HG02852 (cell line): Measurements from ENCODE around the gene PPP1R3G.
"Not testable (repeated sequence)": the region's sequence is repeated elsewhere in the genome, so short reads cannot be mapped to it uniquely, and the experiment has no call there.

Source experiments
- ATAC-seq: cut with Tn5 transposase; IDR thresholded peaks from one replicate; pipeline ENCODE4 v1.9.1; 2021; ENCODE audit warnings: mild to moderate bottlenecking, moderate library complexity; ENCODE audit not compliant: unreplicated experiment

The PPP1R3G gene

DNA sequence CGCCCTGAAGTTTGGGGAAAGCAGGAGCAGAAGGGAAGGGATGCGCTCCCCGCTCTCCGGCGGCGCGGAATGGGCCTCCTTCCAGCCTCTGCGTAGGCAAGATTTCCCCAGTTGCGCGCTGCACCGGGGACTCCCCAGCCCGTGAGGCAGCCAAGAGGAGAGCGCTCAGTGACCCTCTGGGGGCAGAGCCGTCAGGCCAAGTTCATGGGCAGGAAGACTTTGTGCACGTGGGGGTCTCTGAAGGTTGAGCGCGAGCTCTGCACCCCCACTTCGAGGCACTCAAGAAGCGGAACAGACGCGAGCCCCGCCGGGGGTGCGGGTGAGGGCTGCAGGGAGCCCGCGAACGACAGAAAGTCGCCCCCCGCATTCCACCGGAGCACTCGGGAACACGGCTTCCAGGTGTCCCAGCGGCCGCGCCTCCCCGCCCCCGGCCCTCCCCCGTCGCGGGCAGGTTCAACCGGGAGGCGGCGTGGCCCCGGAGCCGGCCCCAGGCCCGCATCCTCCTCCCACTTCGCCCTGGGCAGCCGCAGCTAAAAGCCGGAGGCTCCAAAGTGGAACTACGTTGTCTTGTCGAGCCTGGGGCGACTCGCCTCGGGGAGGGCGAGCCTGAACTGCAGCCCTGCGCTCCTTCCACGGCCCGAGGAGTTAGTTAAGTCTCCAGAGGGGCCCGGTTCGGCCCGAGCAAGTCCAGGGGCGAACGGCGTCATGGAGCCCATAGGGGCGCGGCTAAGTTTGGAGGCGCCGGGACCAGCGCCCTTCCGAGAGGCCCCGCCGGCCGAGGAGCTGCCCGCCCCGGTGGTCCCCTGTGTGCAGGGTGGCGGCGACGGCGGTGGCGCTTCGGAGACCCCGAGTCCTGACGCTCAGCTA, at the start of gene PPP1R3G:
Gene PPP1R3G, plus strand, starts transcription at position 561 of the 867 bp plus-strand sequence. Its CDS starts 145 bp downstream, at position 706.
- peak; percentile 52 for ATAC-seq

DNA sequence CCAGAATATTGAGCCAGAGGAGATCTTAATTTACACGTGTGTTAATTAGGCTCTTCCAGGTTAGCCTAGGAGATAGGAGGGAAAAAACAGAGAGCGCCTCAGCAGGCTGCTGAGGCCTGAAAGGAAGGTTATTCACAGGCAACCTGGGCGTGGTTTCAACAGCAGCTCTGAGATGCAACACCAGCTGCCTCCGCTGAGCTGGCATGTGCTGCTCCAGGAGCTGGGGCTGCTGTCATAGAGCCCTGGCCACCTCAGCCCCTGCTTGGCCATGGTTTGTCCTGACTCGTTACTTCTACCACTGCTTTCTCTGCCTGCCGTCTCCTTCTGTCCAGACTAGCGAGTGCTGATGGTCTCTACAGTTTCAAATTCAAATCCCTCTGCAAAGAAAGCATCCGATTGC, 48.9 kb upstream of the PPP1R3G start:
- ATAC-seq: no peak

DNA sequence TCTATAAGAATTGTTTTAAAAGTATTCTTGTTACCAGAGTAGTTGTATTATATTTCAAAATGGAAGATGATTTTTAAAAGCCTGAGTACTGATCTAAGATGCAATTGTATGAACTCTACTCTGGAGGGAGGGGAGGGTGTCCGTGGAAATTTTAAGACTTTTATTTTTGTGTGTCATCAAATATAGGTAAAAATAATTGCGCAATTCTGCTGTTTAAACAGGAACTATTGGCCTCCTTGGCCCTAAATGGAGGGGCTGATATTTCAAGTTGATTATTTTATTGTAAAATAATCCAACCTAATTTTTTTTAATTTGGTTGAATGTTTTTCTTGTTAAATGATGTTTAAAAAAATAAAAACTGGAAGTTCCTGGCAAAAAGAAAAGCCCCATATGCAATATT, 43.2 kb upstream of the PPP1R3G start:
- ATAC-seq: no peak

DNA sequence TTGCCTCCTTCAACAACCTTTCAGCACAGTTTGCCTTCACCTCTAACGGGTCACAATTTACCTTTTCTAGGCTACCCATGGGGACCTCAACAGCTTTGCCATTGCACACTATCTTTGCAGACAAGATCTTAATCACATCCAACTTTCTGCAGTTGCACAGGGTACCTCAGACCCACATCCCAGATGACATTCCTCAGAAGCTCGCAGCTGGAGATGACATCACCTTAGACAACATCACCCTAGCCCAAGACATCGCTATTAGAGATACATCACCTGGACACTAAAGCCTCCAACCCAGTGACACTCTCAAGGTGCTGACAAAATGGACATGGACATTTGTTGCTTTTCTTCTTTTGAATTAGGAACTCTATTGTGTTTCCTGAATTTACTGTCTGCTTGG, 42.7 kb upstream of the PPP1R3G start:
- ATAC-seq: no peak

DNA sequence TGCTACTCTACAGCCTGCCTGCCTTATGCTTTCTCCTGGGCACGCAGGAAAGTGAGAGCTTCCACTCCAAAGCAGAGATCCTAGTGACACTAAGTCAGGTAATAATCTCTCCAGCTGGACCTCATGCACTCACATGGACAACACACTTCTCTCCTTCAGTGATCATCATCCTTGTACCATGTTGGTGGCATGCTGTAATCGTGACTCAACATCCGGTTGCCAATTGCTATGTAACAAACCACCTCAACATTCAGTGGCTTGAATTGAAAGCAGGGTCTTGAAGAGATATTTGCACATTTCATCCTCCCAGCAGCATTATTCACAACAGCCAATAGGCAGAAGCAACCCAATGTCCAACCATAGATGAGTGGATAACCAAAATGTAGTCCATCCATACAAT, 40.3 kb upstream of the PPP1R3G start:
- no peak for ATAC-seq

DNA sequence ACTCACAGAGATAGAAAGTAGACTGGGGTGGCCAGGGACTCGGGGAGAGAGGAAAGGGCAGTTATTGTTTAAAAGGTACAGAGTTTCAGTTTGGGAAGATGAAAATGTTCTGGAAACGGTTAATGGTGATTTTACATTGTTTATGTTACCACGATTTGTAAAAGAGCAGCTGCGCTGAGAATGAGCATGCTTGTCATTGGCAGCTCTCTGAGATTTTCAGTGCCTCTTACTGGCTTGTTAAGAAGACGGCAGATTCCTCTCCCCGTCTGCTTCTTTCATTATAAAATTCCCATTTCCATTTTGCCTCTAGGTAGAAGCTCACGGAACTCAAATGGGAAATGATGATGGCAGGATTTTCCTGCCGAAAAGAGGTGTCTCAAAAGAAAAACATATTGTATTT, 39.7 kb upstream of the PPP1R3G start:
- no peak for ATAC-seq

DNA sequence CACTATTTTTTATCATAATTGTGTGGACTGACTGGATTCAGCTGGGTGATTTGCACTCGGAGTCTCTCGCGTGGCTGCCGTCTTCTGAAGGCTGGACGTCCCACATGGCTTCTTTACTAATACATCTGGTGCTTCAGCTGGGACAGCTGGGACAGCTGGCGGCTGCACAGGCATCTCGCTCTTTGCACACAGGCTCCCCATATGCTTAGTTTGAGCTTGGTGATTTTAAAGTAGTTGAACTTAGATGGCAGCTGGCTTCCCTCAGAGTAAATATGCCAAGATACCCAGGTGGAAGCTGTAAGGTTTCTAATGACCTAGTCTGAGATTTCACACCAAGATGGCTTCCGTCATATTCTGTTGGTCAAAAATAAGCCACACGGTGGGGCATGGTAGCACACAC, 38.7 kb upstream of the PPP1R3G start:
- no peak for ATAC-seq

DNA sequence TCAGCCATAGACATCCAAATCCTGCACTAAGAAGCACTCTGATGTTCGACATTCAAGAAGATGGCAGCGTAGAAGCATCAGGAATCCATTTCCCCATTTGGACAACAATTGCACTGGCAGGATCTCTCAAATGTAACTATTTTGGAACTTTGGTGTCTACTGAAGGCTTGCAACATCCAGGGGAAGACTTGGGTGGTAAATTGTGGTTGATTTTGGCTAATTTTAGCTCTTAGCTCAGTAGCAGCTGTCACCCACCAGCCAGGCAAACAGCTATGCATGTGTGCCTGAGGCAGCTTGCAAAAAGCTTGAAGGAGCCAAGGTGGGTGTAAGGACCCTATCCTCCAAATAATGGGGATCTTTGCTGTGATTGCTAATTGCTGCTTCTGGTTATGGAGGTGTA, 35.1 kb upstream of the PPP1R3G start:
- no peak for ATAC-seq

DNA sequence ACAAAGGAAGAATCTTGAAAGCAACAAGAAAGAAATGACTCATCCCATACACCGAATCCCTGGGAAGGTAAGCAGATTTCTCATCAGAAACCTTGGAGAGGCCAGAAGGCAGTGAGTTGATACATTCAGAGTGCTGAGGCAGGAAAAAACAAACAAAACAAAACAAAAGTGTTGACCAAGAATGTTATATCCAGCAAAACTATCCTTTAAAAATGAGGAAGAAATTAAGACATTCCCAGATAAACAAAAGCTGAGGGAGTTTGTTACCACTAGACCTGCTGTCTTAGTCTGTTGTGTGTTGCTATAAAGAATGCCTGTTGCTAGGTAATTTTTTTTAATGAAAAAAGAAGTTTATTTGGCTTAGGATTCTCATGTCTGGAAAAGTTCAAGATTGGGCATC, 33.7 kb upstream of the PPP1R3G start:
- ATAC-seq: no peak

DNA sequence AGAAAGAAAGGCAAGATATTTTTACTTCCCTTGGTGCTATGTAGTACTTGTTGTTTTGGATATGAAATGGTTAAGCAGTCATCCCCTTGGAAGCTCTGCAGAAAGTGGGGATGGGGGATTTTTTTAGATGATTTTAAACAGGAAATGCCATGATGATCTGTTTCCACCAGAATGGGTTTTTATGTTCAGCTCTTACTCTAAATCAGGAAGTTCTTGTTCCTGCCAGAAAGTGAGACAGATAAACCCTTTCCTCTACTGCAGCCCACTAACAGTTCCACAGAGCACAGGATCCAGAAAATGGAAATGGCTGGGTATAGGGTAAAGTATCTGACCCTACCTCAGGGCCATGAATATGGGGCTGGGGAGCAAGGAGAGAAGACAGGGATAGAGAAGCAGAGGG, 32.1 kb upstream of the PPP1R3G start:
- no peak for ATAC-seq

DNA sequence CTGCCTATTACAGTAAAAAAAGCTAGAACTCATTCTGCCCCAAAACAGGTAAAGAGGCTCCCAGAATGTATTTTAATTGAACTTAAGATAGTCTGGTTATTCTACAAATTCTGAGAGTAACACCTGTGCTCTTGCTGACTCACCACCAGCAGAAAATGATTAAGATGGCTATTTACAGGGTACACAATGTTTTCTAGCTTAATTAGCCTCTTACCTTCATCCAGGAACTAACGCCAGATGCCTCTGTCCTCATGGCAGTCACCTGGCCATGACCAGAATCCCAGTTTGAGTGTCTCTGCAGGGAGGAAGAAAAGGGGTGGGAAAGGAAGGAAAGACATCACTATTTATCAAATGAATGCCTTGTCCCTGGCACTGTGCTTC, 31.3 kb upstream of the PPP1R3G start:
- ATAC-seq: no peak

DNA sequence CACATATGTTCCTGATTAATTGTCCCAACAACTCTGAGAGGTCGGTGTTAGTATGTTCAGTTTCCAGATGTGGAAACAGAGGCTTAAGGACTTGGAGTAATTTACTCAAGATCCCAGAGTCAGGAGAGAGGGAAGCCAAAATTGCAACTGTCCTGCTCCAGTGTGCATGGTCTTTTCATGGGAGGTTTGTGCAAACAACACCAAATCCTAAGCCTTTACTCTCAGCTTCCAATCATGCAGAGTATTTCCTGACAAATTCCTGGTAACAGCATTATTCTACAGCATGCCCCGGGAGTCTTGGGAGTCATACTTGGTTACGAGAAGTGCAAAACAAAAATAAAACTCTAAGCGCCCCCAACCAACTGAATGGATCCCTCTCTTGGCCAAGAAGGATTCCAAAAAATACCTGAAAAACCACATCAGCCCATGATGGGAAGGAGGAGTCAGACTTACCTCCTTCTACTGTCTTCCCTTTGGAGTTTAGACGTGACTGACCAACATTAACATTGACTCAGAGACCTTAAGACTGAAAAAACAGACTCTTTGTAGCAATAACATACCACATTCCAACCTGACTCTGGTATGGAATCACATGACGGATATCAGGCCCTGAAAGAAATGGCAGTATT, 30.8 kb upstream of the PPP1R3G start:
- no peak for ATAC-seq

DNA sequence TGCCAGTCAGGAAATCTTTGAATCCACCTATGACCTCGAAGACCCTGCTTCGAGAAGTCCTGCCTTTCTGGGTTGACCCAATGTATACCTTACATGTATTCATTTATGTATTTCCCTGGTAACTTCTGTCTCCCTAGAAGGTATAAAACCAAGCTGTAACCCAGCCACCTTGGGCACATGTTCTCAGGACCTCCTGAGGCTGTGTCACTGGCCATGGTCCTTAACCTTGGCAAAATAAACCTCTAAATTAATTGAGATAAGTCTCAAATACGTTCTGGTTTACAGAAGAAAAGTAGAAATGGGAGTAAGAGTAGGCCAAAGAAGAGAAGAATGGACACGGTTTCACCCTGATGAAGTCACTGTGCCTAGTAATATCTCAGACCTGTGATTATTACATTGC, 30.0 kb upstream of the PPP1R3G start:
- ATAC-seq: no peak

DNA sequence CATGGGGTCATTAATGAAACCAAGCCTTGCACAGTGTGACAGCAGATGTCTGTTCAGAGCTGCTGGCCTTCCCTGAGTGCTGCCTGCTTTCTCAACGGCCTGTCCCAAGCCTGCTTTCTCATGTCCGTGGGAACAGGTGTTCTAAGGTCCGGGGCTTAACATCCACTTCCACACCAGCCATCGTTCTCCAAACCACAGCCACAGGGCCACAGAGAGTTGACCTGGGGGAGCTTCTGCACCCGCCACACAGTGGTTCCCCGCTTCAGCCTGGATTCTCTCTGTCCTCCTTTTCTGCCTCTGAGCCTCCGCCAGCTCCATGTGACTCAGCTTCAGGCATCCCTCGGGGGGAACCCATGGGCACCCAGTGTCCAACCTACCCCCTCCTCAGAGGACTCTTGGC, 26.9 kb upstream of the PPP1R3G start:
- no peak for ATAC-seq

DNA sequence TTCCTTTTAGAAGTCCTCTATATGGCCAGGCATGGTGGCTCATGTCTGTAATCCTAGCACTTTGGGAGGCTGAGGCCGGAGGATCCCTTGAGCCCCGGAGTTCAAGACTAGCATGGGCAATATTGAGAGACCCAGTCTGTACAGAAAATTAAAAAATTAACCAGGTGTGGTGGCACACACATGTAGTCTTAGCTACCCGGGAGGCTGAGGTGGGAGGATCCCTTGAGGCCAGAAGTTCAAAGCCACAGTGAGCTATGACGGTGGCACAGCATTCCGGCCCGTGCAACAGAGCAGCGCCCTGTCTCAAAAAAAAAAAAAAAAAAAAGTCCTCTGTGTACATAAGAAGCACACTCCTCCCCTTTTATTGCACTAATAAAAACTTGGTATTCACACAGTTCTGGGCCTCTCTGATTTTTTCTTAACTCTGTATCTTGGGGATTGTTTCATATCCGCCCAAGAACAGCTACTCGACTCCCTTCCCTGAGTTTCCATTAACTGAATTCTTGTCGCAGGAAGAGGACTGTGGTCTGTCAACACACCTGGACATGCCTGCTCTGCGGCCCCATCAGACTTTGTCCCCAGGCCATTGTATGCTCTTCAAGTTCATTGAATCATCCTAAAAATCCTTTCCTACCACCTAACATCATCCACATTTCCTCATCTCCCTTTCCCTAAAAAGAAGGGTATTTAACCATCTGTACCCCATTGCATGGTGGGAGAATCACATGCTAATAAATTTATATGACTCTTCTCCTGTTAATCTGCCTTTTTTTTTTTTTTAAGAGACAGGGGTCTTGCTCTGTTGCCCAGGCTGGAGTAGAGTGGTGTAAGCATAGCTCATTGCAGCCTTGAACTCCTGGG, 25.9 kb upstream of the PPP1R3G start:
- ATAC-seq: no peak

DNA sequence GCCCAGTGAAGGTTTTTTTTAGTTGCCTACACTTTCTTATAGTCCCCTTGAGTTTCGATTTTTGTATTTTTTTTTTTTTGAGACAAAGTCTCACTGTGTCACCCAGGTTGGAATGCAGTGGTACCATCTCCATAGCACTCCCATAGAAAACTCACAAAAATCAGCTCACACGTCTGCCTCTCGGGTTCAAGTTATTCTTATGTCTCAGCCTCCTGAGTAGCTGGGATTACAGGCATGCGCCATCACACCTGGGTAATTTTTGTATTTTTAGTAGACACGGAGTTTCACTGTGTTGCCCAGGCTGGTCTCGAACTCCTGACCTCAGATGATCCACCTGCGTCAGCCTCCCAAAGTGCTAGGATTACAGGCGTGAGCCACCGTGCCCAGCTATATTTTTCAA, 24.7 kb upstream of the PPP1R3G start:
- ATAC-seq: not testable (repeated sequence)

DNA sequence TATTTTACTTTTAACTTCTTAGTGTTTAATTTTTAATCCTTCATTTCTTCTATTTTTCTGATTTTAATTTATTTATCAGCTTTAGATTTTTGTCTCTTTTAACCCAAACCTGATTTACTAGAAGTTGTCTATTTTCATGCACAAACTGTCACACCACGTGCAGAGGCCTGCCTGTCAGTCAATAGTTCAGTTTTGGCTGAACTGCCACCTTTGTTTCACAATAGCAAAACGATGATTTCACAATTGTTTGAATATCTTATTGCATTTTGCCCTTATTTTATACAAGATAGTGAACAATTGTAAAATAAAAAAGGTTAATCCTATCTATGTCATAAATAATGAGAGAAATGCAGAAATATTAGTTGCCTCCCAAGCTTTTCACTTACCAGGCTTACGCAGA, 24.0 kb upstream of the PPP1R3G start:
- no peak for ATAC-seq

DNA sequence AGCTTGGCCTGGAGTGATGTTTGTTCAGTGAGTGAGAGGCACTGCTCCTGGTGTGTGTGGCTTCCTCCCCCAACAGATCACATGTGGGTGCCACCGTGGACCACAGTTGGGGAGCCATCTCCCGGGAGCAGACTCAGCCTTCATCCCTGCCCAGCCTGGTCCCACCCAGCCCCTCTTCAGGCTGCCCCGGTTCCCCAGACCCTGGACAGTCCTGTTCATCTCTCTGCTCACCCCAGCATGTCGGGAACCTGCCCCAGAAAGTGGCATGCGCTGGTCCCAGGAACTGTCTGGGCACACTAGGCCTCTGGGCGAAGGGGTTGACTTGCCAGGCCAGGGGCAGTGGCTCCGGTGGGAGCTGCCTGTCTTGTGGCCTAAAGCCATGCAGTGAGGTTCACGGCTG, 21.5 kb upstream of the PPP1R3G start:
- ATAC-seq: no peak

DNA sequence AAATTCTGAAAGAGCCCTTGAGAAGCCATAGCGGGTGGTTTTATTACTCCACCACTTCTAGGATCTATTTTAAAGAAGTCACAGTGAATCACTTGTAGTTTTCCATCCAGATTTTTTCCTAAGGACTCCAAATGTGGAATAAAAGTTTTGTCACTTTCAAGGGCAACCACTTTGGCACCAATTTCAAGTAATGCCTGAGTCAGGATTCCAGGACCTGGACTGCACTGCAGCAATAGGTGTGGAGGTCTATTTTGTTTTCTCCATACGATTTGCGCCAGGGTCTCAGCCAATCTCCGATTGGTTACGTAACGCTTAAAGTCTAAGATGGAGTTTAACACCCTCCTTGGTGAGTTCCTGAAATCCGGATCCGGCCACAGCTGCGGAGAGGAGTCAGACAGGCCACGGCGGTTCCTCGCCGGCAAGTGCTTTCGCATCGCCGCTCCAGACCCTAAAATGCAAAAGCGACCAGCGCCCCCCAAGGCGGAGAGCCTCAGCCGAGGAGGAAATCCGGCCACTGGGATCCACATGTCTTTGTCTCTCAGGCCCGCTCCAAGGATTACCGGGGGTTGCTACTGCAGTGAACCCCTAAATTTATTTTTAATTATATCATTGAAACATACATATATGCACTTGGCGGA, 18.6 kb upstream of the PPP1R3G start:
- no peak for ATAC-seq

DNA sequence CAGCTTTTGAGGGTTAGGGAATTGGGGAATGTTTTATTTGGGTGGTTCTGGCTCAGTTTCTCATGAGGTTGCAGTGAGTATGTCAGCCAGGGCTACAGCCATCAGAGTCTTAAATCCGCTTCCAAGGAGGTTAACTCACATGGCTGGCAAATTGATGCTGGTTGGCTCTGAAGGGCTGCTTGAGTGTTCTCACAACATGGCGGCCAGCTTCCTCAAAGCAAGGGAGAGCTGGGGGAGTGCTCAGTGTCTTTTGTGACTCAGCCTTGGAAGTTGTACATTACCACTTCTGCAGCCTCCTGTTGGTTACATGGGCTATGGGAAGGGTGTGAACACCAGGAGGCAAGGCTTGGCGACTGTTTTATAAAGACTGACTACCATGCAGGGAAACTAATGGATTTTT, 17.8 kb upstream of the PPP1R3G start:
- no peak for ATAC-seq

DNA sequence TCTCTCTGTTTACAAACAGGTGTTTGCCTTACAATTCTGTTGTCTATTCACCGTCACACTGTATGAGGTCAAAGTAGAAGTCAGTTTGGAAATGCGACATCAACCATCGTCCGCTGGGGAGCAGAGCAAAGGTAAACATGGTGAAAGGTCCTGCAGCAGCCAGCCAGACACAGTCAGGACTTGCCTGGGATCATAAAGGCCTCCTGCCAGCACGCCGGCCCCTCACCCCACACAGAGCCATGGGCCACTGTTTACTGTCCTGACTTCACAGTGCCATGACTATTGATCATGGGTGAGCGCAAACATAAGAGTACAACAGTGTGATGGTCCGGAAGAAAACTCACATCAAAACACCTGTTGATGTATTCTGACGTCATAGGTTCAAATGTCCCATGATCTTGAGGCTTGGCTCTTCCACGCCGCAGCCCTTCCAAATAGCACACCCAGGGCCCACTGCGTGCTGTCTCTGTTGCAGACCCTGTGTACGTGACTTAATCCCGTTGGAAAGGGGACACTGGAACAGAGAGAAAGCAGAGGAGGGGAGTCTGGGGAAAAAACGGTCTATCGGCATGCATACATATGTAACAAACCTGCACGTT, 16.9 kb upstream of the PPP1R3G start:
- ATAC-seq: no peak
